Trophoblast cell (in vitro differentiated cells and primary cell): Measurements from ENCODE around the gene CTXN1.

Source experiments
- DNase-seq, 2 donors: peaks; one replicate each; pipeline ENCODE4 v3.0.0-alpha.2; 2016
- H2AFZ ChIP-seq: 2 replicates; pipeline ENCODE4 v1.6.1; 2013; ENCODE audit warnings: low read length, moderate library complexity, mild to moderate bottlenecking; ENCODE audit not compliant: insufficient read depth, poor library complexity
- H2AK5ac ChIP-seq: 2 replicates; pipeline ENCODE4 v1.6.1; 2013; ENCODE audit warnings: mild to moderate bottlenecking, low read length
- H2BK120ac ChIP-seq: 2 replicates; pipeline ENCODE4 v1.6.1; 2013; ENCODE audit warnings: low read length, mild to moderate bottlenecking, moderate library complexity; ENCODE audit not compliant: insufficient read depth, poor library complexity
- H2BK12ac ChIP-seq: 2 replicates; pipeline ENCODE4 v1.6.1; 2013; ENCODE audit warnings: mild to moderate bottlenecking, low read length, moderate library complexity
- H2BK5ac ChIP-seq: 2 replicates; pipeline ENCODE4 v1.6.1; 2013; ENCODE audit warnings: low read length, low read depth, moderate library complexity, mild to moderate bottlenecking; ENCODE audit not compliant: poor library complexity
- H3K14ac ChIP-seq: 2 replicates; pipeline ENCODE4 v1.6.1; 2013; ENCODE audit warnings: mild to moderate bottlenecking, low read length
- H3K18ac ChIP-seq: 2 replicates; pipeline ENCODE4 v1.6.1; 2013; ENCODE audit warnings: mild to moderate bottlenecking, low read length
- H3K23ac ChIP-seq: 2 replicates; pipeline ENCODE4 v1.6.1; 2013; ENCODE audit warnings: low read length
- H3K27ac ChIP-seq: 2 replicates; pipeline ENCODE4 v1.5.1; 2013; ENCODE audit warnings: low read depth, mild to moderate bottlenecking, inconsistent platforms, low read length, moderate library complexity
- H3K27me3 ChIP-seq: 2 replicates; pipeline ENCODE4 v1.6.1; 2013; ENCODE audit warnings: inconsistent platforms, mild to moderate bottlenecking, low read length, moderate library complexity; ENCODE audit not compliant: insufficient read depth
- H3K36me3 ChIP-seq, 2 experiments: 1 replicate in 1 of 2; 2 replicates in 1 of 2; pipeline ENCODE4 v1.6.1; 2013; ENCODE audit warnings: low read length in 2 of 2, mild to moderate bottlenecking in 2 of 2, moderate library complexity in 1 of 2; ENCODE audit not compliant: insufficient read depth in 2 of 2, control insufficient read depth in 1 of 2
- H3K4ac ChIP-seq: 2 replicates; pipeline ENCODE4 v1.6.1; 2013; ENCODE audit warnings: low read depth, mild to moderate bottlenecking, low read length, moderate library complexity
- H3K4me1 ChIP-seq, 2 experiments: 1 replicate in 1 of 2; 2 replicates in 1 of 2; pipeline ENCODE4 v1.6.1; 2013; ENCODE audit warnings: low read length in 2 of 2, mild to moderate bottlenecking in 2 of 2, moderate library complexity in 1 of 2; ENCODE audit not compliant: insufficient read depth in 2 of 2, control insufficient read depth in 1 of 2
- H3K4me2 ChIP-seq: 2 replicates; pipeline ENCODE4 v1.6.1; 2013; ENCODE audit warnings: inconsistent platforms, mild to moderate bottlenecking, low read length, moderate library complexity
- H3K4me3 ChIP-seq: 2 replicates; pipeline ENCODE4 v1.5.1; 2013; ENCODE audit warnings: mild to moderate bottlenecking, low read depth, low read length, inconsistent platforms
- H3K79me1 ChIP-seq: one replicate; pipeline ENCODE4 v1.6.1; 2013; ENCODE audit warnings: low read length
- H3K79me2 ChIP-seq: 2 replicates; pipeline ENCODE4 v1.6.1; 2013; ENCODE audit warnings: low read length, mild to moderate bottlenecking; ENCODE audit not compliant: control insufficient read depth, insufficient read depth, poor library complexity
- H3K9ac ChIP-seq: 2 replicates; pipeline ENCODE4 v1.6.1; 2013; ENCODE audit warnings: mild to moderate bottlenecking, low read length
- H3K9me3 ChIP-seq: 2 replicates; pipeline ENCODE4 v1.6.1; 2013; ENCODE audit warnings: low read depth, mild to moderate bottlenecking, control low read depth, inconsistent platforms, low read length; ENCODE audit not compliant: insufficient read depth
- H4K12ac ChIP-seq: 2 replicates; pipeline ENCODE4 v1.6.1; 2013; ENCODE audit warnings: low read depth, mild to moderate bottlenecking, low read length, moderate library complexity
- H4K8ac ChIP-seq: 2 replicates; pipeline ENCODE4 v1.6.1; 2013; ENCODE audit warnings: low read depth, mild to moderate bottlenecking, low read length, moderate library complexity
- H4K91ac ChIP-seq: one replicate; pipeline ENCODE4 v1.6.1; 2013; ENCODE audit warnings: low read depth, mild to moderate bottlenecking, low read length, moderate library complexity
- WGBS: extraction: QIAGEN DNeasy Blood & Tissue Kit; methylation state at CpG from one replicate; pipeline ENCODE4 v1.1.7; 2013; ENCODE audit warnings: missing lambda C conversion rate; ENCODE audit not compliant: insufficient read length, insufficient coverage; ENCODE audit errors: extremely low coverage; 5-methylcytosine and 5-hydroxymethylcytosine counted together

The CTXN1 gene

GRCh38 chr19:7928741-7929701 is 3.1 kb upstream of the CTXN1 start:
- WGBS = no CpG with 5 or more reads among the region's 24 CpGs
- Histone ChIP-seq H3K9me3 (no peaks in the 10 kb centered on the region), H3K4ac (no peak overlapping the region), H2AFZ (no peak overlapping the region), H3K9ac (no peak overlapping the region), H3K27ac (peak overlapping the region; percentile 24), H3K36me3 (peaks cover 41 to 45% of the 10 kb centered on the region in 2 experiments), H2AK5ac (no peak overlapping the region), H3K18ac (no peak overlapping the region), H3K27me3 (no peaks in the 10 kb centered on the region), H2BK120ac (no peak overlapping the region), H2BK5ac (no peak overlapping the region), H3K4me1 (peaks cover 8 to 11% of the 10 kb centered on the region in 2 experiments), H3K4me3 (no peak overlapping the region), H3K4me2 (no peak overlapping the region), H3K14ac (no peak overlapping the region), H3K79me1 (peaks cover 2% of the 10 kb centered on the region), H2BK12ac (no peak overlapping the region), H4K8ac (no peak overlapping the region), H3K79me2 (no peaks in the 10 kb centered on the region), H3K23ac (no peak overlapping the region), H4K91ac (no peak overlapping the region), H4K12ac (no peak overlapping the region)
- DNase-seq = peak; percentile 62 to 84

GRCh38 chr19:7928334-7928706 is 2.4 kb upstream of the CTXN1 start:
- Histone ChIP-seq H3K4me3 (no peak overlapping the region), H2BK120ac (no peak overlapping the region), H4K91ac (no peak overlapping the region), H3K27me3 (no peaks in the 10 kb centered on the region), H2AK5ac (no peak overlapping the region), H2AFZ (no peak overlapping the region), H3K79me2 (no peaks in the 10 kb centered on the region), H2BK12ac (no peak overlapping the region), H3K79me1 (peaks cover 2% of the 10 kb centered on the region), H2BK5ac (no peak overlapping the region), H3K27ac (no peak overlapping the region), H3K4ac (no peak overlapping the region), H3K36me3 (peaks cover 37 to 38% of the 10 kb centered on the region in 2 experiments), H4K8ac (no peak overlapping the region), H3K9me3 (no peaks in the 10 kb centered on the region), H3K4me2 (no peak overlapping the region), H3K23ac (no peak overlapping the region), H3K9ac (no peak overlapping the region), H3K4me1 (peaks cover 8 to 11% of the 10 kb centered on the region in 2 experiments), H3K18ac (no peak overlapping the region), H3K14ac (no peak overlapping the region), H4K12ac (no peak overlapping the region)
- no peak for DNase-seq
- no CpG with 5 or more reads among the region's 9 CpGs for WGBS

GRCh38 chr19:7927605-7928333 is 1.8 kb upstream of the CTXN1 start:
- H3K9ac ChIP-seq = no peak overlapping the region
- H4K8ac ChIP-seq = no peak overlapping the region
- H3K23ac ChIP-seq = no peak overlapping the region
- WGBS = no CpG with 5 or more reads among the region's 23 CpGs
- H3K18ac ChIP-seq = no peak overlapping the region
- no peak overlapping the region for H2BK12ac ChIP-seq
- H4K91ac ChIP-seq = no peak overlapping the region
- H2BK5ac ChIP-seq = no peak overlapping the region
- no peak for DNase-seq
- H3K27ac ChIP-seq = no peak overlapping the region
- peaks cover 37 to 38% of the 10 kb centered on the region in 2 experiments for H3K36me3 ChIP-seq
- H3K79me2 ChIP-seq = no peaks in the 10 kb centered on the region
- no peak overlapping the region for H4K12ac ChIP-seq
- peaks cover 8 to 11% of the 10 kb centered on the region in 2 experiments for H3K4me1 ChIP-seq
- H3K27me3 ChIP-seq = no peaks in the 10 kb centered on the region
- no peak overlapping the region for H2AK5ac ChIP-seq
- no peak overlapping the region for H3K4me2 ChIP-seq
- H3K14ac ChIP-seq = no peak overlapping the region
- peak overlapping the region; percentile 28 for H3K4me3 ChIP-seq
- peaks cover 2% of the 10 kb centered on the region for H3K79me1 ChIP-seq
- H3K9me3 ChIP-seq = no peaks in the 10 kb centered on the region
- no peak overlapping the region for H2BK120ac ChIP-seq
- no peak overlapping the region for H2AFZ ChIP-seq
- H3K4ac ChIP-seq = no peak overlapping the region

- Histone ChIP-seq H2AFZ (no peak overlapping the region), H4K91ac (no peak overlapping the region), H3K36me3 (peaks cover 37 to 38% of the 10 kb centered on the region in 2 experiments), H4K12ac (no peak overlapping the region), H3K4me3 (no peak overlapping the region), H4K8ac (no peak overlapping the region), H2BK120ac (no peak overlapping the region), H3K27ac (no peak overlapping the region), H3K4ac (no peak overlapping the region), H3K14ac (no peak overlapping the region), H2BK5ac (no peak overlapping the region), H3K9me3 (no peaks in the 10 kb centered on the region), H2AK5ac (no peak overlapping the region), H3K4me2 (no peak overlapping the region), H3K27me3 (no peaks in the 10 kb centered on the region), H2BK12ac (no peak overlapping the region), H3K23ac (no peak overlapping the region), H3K9ac (no peak overlapping the region), H3K4me1 (peaks cover 8 to 11% of the 10 kb centered on the region in 2 experiments), H3K79me2 (no peaks in the 10 kb centered on the region), H3K18ac (no peak overlapping the region), H3K79me1 (peaks cover 2% of the 10 kb centered on the region)
- no peak for DNase-seq
- WGBS = no CpG with 5 or more reads among the region's 32 CpGs
Measured at GRCh38 chr19:7926727-7927604, 1.0 kb upstream of the CTXN1 start.
